ENCODE measurements around the gene PLEKHM3. TPM values are rescaled to one million over a fixed set of nuclear protein-coding genes. Genes with fewer than 3 reads are reported as not detected.

The PLEKHM3 gene
- total and polyA plus RNA-seq, 2 donors (not counting 3 experiments of a cell fraction or from before 2014, with no cell fraction given), result 3.1 to 9.1 TPM

- H2AFZ ChIP-seq (ENCODE audit: low read depth, low read length), result no peak overlapping the region
- intact Hi-C loops (cut with micrococcal nuclease), result loop anchor here (1.0 kb wide), 1 partner anchor 157 kb away; the partner anchor contains the start of gene FZD5
- ChIA-PET POLR2A (no interaction called here), CTCF (interaction anchor here (1.0 to 1.4 kb wide), 3 partner anchors 10 to 26 kb away, joined by 3 to 4 read pairs (median 4); no protein-coding TSS in a partner anchor)
- FAIRE-seq (peak; percentile 63), DNase-seq (ENCODE audit: low read depth, low spot score) (peak; percentile 59)
- H3K4me2 ChIP-seq (ENCODE audit: insufficient read depth, low read length), result no peak overlapping the region
- H3K36me3 ChIP-seq (ENCODE audit: control insufficient read depth in 2 of 2, extremely low read depth in 1 of 2, insufficient read depth in 2 of 2, low read length in 2 of 2), result no peaks in the 10 kb centered on the region
- H4K20me1 ChIP-seq (replicated peaks; ENCODE audit: control insufficient read depth, extremely low read depth, insufficient read depth, low read length), result no peaks in the 10 kb centered on the region
- no peaks in the 10 kb centered on the region for H3K9me1 ChIP-seq (replicated peaks; ENCODE audit: control insufficient read depth, extremely low read depth, insufficient read depth, low read length)
- no peaks in the 10 kb centered on the region for H3K9me3 ChIP-seq (replicated peaks; ENCODE audit: control insufficient read depth, insufficient read depth, low read length)
- H3K9ac ChIP-seq (replicated peaks; ENCODE audit: extremely low read depth, insufficient read depth, low read length), result no peak overlapping the region
- H3K4me1 ChIP-seq (ENCODE audit: control insufficient read depth, extremely low read depth, insufficient read depth, low read length), result peaks cover 7% of the 10 kb centered on the region
- H3K27me3 ChIP-seq (ENCODE audit: control insufficient read depth in 2 of 2, insufficient read depth in 2 of 2, low read length in 2 of 2), result no peaks in the 10 kb centered on the region
- TF ChIP-seq FOS (IDR thresholded peaks at IDR 0.05; ENCODE audit: borderline replicate concordance, insufficient read depth, low read length) (peak; percentile 24), MYC (IDR thresholded peaks at IDR 0.05; ENCODE audit: low read depth, low read length) (no peak)
- H3K79me2 ChIP-seq (ENCODE audit: control insufficient read depth, insufficient read depth, low read length), result no peaks in the 10 kb centered on the region
- dilution Hi-C loops (cut with MboI; ENCODE audit: extremely low pct_ligation_motif_present, low sequenced_read_pairs), result no loop called here
- BruUV-seq (replicated peaks), result no TSS peak
- H3K27ac ChIP-seq (ENCODE audit: insufficient read depth, low read depth, low read length), result no peak overlapping the region
- H3K4me3 ChIP-seq (replicated peaks in 1 of 3; ENCODE audit: insufficient read depth in 1 of 3, low read depth in 1 of 3, low read length in 3 of 3), result no peak overlapping the region
Measured at GRCh38 chr2:207926133-207926988, 99.0 kb downstream of the PLEKHM3 start.

- H3K9me3 ChIP-seq (replicated peaks; ENCODE audit: control insufficient read depth, insufficient read depth, low read length), result no peaks in the 10 kb centered on the region
- FAIRE-seq (no peak), DNase-seq (ENCODE audit: low read depth, low spot score) (no peak)
- no peak overlapping the region for H3K4me3 ChIP-seq (replicated peaks in 1 of 3; ENCODE audit: insufficient read depth in 1 of 3, low read depth in 1 of 3, low read length in 3 of 3)
- no peaks in the 10 kb centered on the region for H3K36me3 ChIP-seq (ENCODE audit: control insufficient read depth in 2 of 2, extremely low read depth in 1 of 2, insufficient read depth in 2 of 2, low read length in 2 of 2)
- no peak overlapping the region for H3K27ac ChIP-seq (ENCODE audit: insufficient read depth, low read depth, low read length)
- no peak overlapping the region for H3K4me2 ChIP-seq (ENCODE audit: insufficient read depth, low read length)
- H3K79me2 ChIP-seq (ENCODE audit: control insufficient read depth, insufficient read depth, low read length), result no peaks in the 10 kb centered on the region
- no TSS peak for BruUV-seq (replicated peaks)
- dilution Hi-C loops (cut with MboI; ENCODE audit: extremely low pct_ligation_motif_present, low sequenced_read_pairs), result no loop called here
- ChIA-PET POLR2A (no interaction called here), CTCF (interaction anchor here (1.0 to 1.4 kb wide), 4 partner anchors 9 to 47 kb away, joined by 3 to 4 read pairs (median 4); no protein-coding TSS in a partner anchor)
- peaks cover 7% of the 10 kb centered on the region for H3K4me1 ChIP-seq (ENCODE audit: control insufficient read depth, extremely low read depth, insufficient read depth, low read length)
- H2AFZ ChIP-seq (ENCODE audit: low read depth, low read length), result no peak overlapping the region
- H3K9ac ChIP-seq (replicated peaks; ENCODE audit: extremely low read depth, insufficient read depth, low read length), result no peak overlapping the region
- H3K27me3 ChIP-seq (ENCODE audit: control insufficient read depth in 2 of 2, insufficient read depth in 2 of 2, low read length in 2 of 2), result no peaks in the 10 kb centered on the region
- H3K9me1 ChIP-seq (replicated peaks; ENCODE audit: control insufficient read depth, extremely low read depth, insufficient read depth, low read length), result no peaks in the 10 kb centered on the region
- TF ChIP-seq EZH2 (IDR thresholded peaks at IDR 0.05; ENCODE audit: borderline replicate concordance, low read depth, low read length, severe bottlenecking) (no peak), JUN (IDR thresholded peaks at IDR 0.05; ENCODE audit: borderline replicate concordance, insufficient read depth, insufficient read length, low read depth) (no peak), POLR2A (IDR thresholded peaks at IDR 0.05; ENCODE audit: low read depth, low read length) (no peak), GATA2 (IDR thresholded peaks at IDR 0.05; ENCODE audit: insufficient read depth, insufficient read length, low read depth, low read length) (no peak), MYC (IDR thresholded peaks at IDR 0.05; ENCODE audit: low read depth, low read length) (no peak), CTCF (IDR thresholded peaks at IDR 0.05; ENCODE audit: extremely low read depth in 1 of 2, insufficient read depth in 1 of 2, low read depth in 1 of 2, low read length in 2 of 2) (no peak), FOS (IDR thresholded peaks at IDR 0.05; ENCODE audit: borderline replicate concordance, insufficient read depth, low read length) (no peak), MAX (IDR thresholded peaks at IDR 0.05; ENCODE audit: insufficient read depth, insufficient read length) (no peak), POLR2AphosphoS5 (IDR thresholded peaks at IDR 0.05; ENCODE audit: insufficient read depth, low read depth, low read length) (no peak)
- intact Hi-C loops (cut with micrococcal nuclease), result no loop called here
- no peaks in the 10 kb centered on the region for H4K20me1 ChIP-seq (replicated peaks; ENCODE audit: control insufficient read depth, extremely low read depth, insufficient read depth, low read length)
Measured at GRCh38 chr2:207925601-207926000, 99.7 kb downstream of the PLEKHM3 start.
